ENCODE data around the gene FAM131C.

FAM131C gene

GRCh38 chr1:16015491-16015890 lies 58.0 kb downstream of the FAM131C start:
- H3K27ac ChIP-seq (ENCODE audit: low read length) = no peak overlapping the region
- H3K9ac ChIP-seq (ENCODE audit: low read length) = no peak overlapping the region
- TF ChIP-seq EZH2phosphoT487 (IDR thresholded peaks at IDR 0.05; ENCODE audit: low read depth) = no peak
- no peak for TF ChIP-seq CTCF (IDR thresholded peaks at IDR 0.05; ENCODE audit: low read depth, low read length)
- H3K79me2 ChIP-seq (ENCODE audit: low read length) = no peaks in the 10 kb centered on the region
- no peak overlapping the region for H3K4me3 ChIP-seq (ENCODE audit: low read length)
- H3K9me3 ChIP-seq (ENCODE audit: insufficient read depth, low read length) = no peaks in the 10 kb centered on the region
- H3K27me3 ChIP-seq (ENCODE audit: low read depth, low read length) = no peaks in the 10 kb centered on the region; the same call in 1 of the 2 replicates
- H2AFZ ChIP-seq (ENCODE audit: low read depth, low read length) = no peak overlapping the region
- no peaks in the 10 kb centered on the region for H3K36me3 ChIP-seq (replicated peaks; ENCODE audit: low read depth, low read length)
- H3K4me1 ChIP-seq (ENCODE audit: low read length) = peaks cover 12% of the 10 kb centered on the region
- H4K20me1 ChIP-seq (ENCODE audit: insufficient read depth, low read length) = no peaks in the 10 kb centered on the region
- H3K4me2 ChIP-seq (ENCODE audit: low read length) = no peak overlapping the region

GRCh38 chr1:16014509-16015482 lies 58.7 kb downstream of the FAM131C start:
- H3K9me3 ChIP-seq (ENCODE audit: insufficient read depth, low read length) = no peaks in the 10 kb centered on the region
- H2AFZ ChIP-seq (ENCODE audit: low read depth, low read length) = no peak overlapping the region
- no peak overlapping the region for H3K9ac ChIP-seq (ENCODE audit: low read length)
- H3K4me3 ChIP-seq (ENCODE audit: low read length) = no peak overlapping the region
- H4K20me1 ChIP-seq (ENCODE audit: insufficient read depth, low read length) = no peaks in the 10 kb centered on the region
- peaks cover 12% of the 10 kb centered on the region for H3K4me1 ChIP-seq (ENCODE audit: low read length)
- H3K4me2 ChIP-seq (ENCODE audit: low read length) = peak overlapping the region; percentile 29
- no peaks in the 10 kb centered on the region for H3K79me2 ChIP-seq (ENCODE audit: low read length)
- H3K27me3 ChIP-seq (ENCODE audit: low read depth, low read length) = no peaks in the 10 kb centered on the region; the same call in 1 of the 2 replicates
- no peak overlapping the region for H3K27ac ChIP-seq (ENCODE audit: low read length)
- no peaks in the 10 kb centered on the region for H3K36me3 ChIP-seq (replicated peaks; ENCODE audit: low read depth, low read length)
- TF ChIP-seq CTCF (IDR thresholded peaks at IDR 0.05; ENCODE audit: low read depth, low read length) (no peak), EZH2phosphoT487 (IDR thresholded peaks at IDR 0.05; ENCODE audit: low read depth) (no peak)

- no peaks in the 10 kb centered on the region for H3K9me3 ChIP-seq (ENCODE audit: insufficient read depth, low read length)
- H3K27me3 ChIP-seq (ENCODE audit: low read depth, low read length) = no peaks in the 10 kb centered on the region; the same call in 1 of the 2 replicates
- no peak overlapping the region for H3K27ac ChIP-seq (ENCODE audit: low read length)
- no peak overlapping the region for H3K4me3 ChIP-seq (ENCODE audit: low read length)
- H4K20me1 ChIP-seq (ENCODE audit: insufficient read depth, low read length) = no peaks in the 10 kb centered on the region
- H3K4me2 ChIP-seq (ENCODE audit: low read length) = no peak overlapping the region
- no peak for TF ChIP-seq EZH2phosphoT487 (IDR thresholded peaks at IDR 0.05; ENCODE audit: low read depth)
- TF ChIP-seq CTCF (IDR thresholded peaks at IDR 0.05; ENCODE audit: low read depth, low read length) = no peak
- no peaks in the 10 kb centered on the region for H3K79me2 ChIP-seq (ENCODE audit: low read length)
- no peak overlapping the region for H2AFZ ChIP-seq (ENCODE audit: low read depth, low read length)
- H3K36me3 ChIP-seq (replicated peaks; ENCODE audit: low read depth, low read length) = no peaks in the 10 kb centered on the region
- H3K9ac ChIP-seq (ENCODE audit: low read length) = no peak overlapping the region
- H3K4me1 ChIP-seq (ENCODE audit: low read length) = peaks cover 12% of the 10 kb centered on the region
Measured at GRCh38 chr1:16013908-16014258, 59.6 kb downstream of the FAM131C start.

- H2AFZ ChIP-seq (ENCODE audit: low read depth, low read length) = no peak overlapping the region
- H3K36me3 ChIP-seq (replicated peaks; ENCODE audit: low read depth, low read length) = no peaks in the 10 kb centered on the region
- H3K4me3 ChIP-seq (ENCODE audit: low read length) = no peak overlapping the region
- TF ChIP-seq EZH2phosphoT487 (IDR thresholded peaks at IDR 0.05; ENCODE audit: low read depth) (no peak), CTCF (IDR thresholded peaks at IDR 0.05; ENCODE audit: low read depth, low read length) (no peak)
- H3K4me1 ChIP-seq (ENCODE audit: low read length) = peaks cover 12% of the 10 kb centered on the region
- H3K9me3 ChIP-seq (ENCODE audit: insufficient read depth, low read length) = no peaks in the 10 kb centered on the region
- H4K20me1 ChIP-seq (ENCODE audit: insufficient read depth, low read length) = no peaks in the 10 kb centered on the region
- H3K9ac ChIP-seq (ENCODE audit: low read length) = no peak overlapping the region
- H3K27me3 ChIP-seq (ENCODE audit: low read depth, low read length) = no peaks in the 10 kb centered on the region; the same call in 1 of the 2 replicates
- no peaks in the 10 kb centered on the region for H3K79me2 ChIP-seq (ENCODE audit: low read length)
- H3K4me2 ChIP-seq (ENCODE audit: low read length) = no peak overlapping the region
- H3K27ac ChIP-seq (ENCODE audit: low read length) = no peak overlapping the region
Measured at GRCh38 chr1:16013220-16013907, 60.1 kb downstream of the FAM131C start.

All from OCI-LY3 (cell line).